Measurements from ENCODE around the gene ZNF512. TPM values are rescaled to one million over a fixed set of nuclear protein-coding genes. Genes with fewer than 3 reads are reported as not detected.

ZNF512 gene
- total and polyA plus RNA-seq, 2 of the 13 experiments (the other 11 are each of a cell fraction or from before 2014, with no cell fraction given), result 29.8 to 31.0 TPM

GRCh38 chr2:27628767-27629709 is 46.2 kb downstream of the ZNF512 start, which contains the start of the genes CCDC121 and GPN1 (continued):
- TF ChIP-seq TOPORS (CRISPR knock-in tag; IDR thresholded peaks at IDR 0.05) (peak; percentile 67; the same call in 1 of the 2 replicates), CSRNP1 (CRISPR knock-in tag; IDR thresholded peaks at IDR 0.05) (peak; percentile 65; the same call in 1 of the 2 replicates), ZBTB20 (CRISPR knock-in tag; IDR thresholded peaks at IDR 0.05; ENCODE audit: borderline replicate concordance, low read depth) (peak; percentile 90), SMARCC2 (IDR thresholded peaks at IDR 0.05) (no peak), ZNF414 (CRISPR knock-in tag; IDR thresholded peaks at IDR 0.05) (no peak; the same call in 1 of the 2 replicates), NCOA1 (CRISPR knock-in tag; IDR thresholded peaks at IDR 0.05) (peak; percentile 57; the same call in 1 of the 2 replicates), BHLHE40 (IDR thresholded peaks at IDR 0.05; ENCODE audit: low read length) (no peak), LCORL (IDR thresholded peaks at IDR 0.05) (no peak), LCORL (CRISPR knock-in tag; IDR thresholded peaks at IDR 0.05) (peak; percentile 22; the same call in 1 of the 2 replicates), CBFB (CRISPR knock-in tag; IDR thresholded peaks at IDR 0.05) (peak; percentile 31; the same call in 1 of the 2 replicates), ZNF432 (CRISPR knock-in tag; IDR thresholded peaks at IDR 0.05; ENCODE audit: borderline replicate concordance) (no peak), NFATC3 (CRISPR knock-in tag; IDR thresholded peaks at IDR 0.05) (peak; percentile 77; the same call in 1 of the 2 replicates), ZBTB7B (CRISPR knock-in tag; IDR thresholded peaks at IDR 0.05) (peak; percentile 91), ZNF776 (CRISPR knock-in tag; IDR thresholded peaks at IDR 0.05) (peak; percentile 68; the same call in 1 of the 2 replicates), SOX6 (IDR thresholded peaks at IDR 0.05) (no peak), SOX6 (CRISPR knock-in tag; IDR thresholded peaks at IDR 0.05) (peak; percentile 64), ZNF567 (CRISPR knock-in tag; IDR thresholded peaks at IDR 0.05; ENCODE audit: borderline replicate concordance) (peak; percentile 67; the same call in 1 of the 2 replicates), ZNF451 (CRISPR knock-in tag; IDR thresholded peaks at IDR 0.05) (peak; percentile 65; the same call in 1 of the 2 replicates), HNRNPL (IDR thresholded peaks at IDR 0.05; ENCODE audit: low read depth, low read length) (peak; percentile 84), ZNF512B (CRISPR knock-in tag; IDR thresholded peaks at IDR 0.05; ENCODE audit: borderline replicate concordance) (peak; percentile 71; the same call in 1 of the 2 replicates), PHF8 (CRISPR knock-in tag; IDR thresholded peaks at IDR 0.05) (peak; percentile 97)
